ENCODE results near the gene FAT2. TPM values are rescaled to one million over a fixed set of nuclear protein-coding genes. Genes with fewer than 3 reads are reported as not detected.

Gene FAT2
- polyA plus RNA-seq, 4 donors = 0.16 to 11.2 (median 7.3) TPM

- DNase-seq (ENCODE audit: low read depth in 4 of 4, low spot score in 3 of 4) = no peak
Observed at GRCh38 chr5:151556806-151557205, 34.3 kb downstream of the FAT2 start.

- DNase-seq (ENCODE audit: low read depth in 4 of 4, low spot score in 3 of 4) = no peak
Observed at GRCh38 chr5:151555760-151556576, 35.2 kb downstream of the FAT2 start.

GRCh38 chr5:151553695-151554094 lies 37.4 kb downstream of the FAT2 start:
- no peak for DNase-seq (ENCODE audit: low read depth in 4 of 4, low spot score in 3 of 4)

GRCh38 chr5:151553130-151553670 lies 37.9 kb downstream of the FAT2 start:
- DNase-seq (ENCODE audit: low read depth in 4 of 4, low spot score in 3 of 4) = no peak

- no peak for DNase-seq (ENCODE audit: low read depth in 4 of 4, low spot score in 3 of 4)
Observed at GRCh38 chr5:151551985-151552384, 39.1 kb downstream of the FAT2 start.

- no peak for DNase-seq (ENCODE audit: low read depth in 4 of 4, low spot score in 3 of 4)
Observed at GRCh38 chr5:151550146-151550545, 41.0 kb downstream of the FAT2 start.

- no peak for DNase-seq (ENCODE audit: low read depth in 4 of 4, low spot score in 3 of 4)
Observed at GRCh38 chr5:151549713-151550112, 41.4 kb downstream of the FAT2 start.

- DNase-seq (ENCODE audit: low read depth in 4 of 4, low spot score in 3 of 4) = no peak
Observed at GRCh38 chr5:151547364-151547763, 43.8 kb downstream of the FAT2 start.

GRCh38 chr5:151541571-151541970 lies 49.6 kb downstream of the FAT2 start:
- no peak for DNase-seq (ENCODE audit: low read depth in 4 of 4, low spot score in 3 of 4)

Other genes starting within 250 kb of the FAT2 start
- 1 to 10 TPM in 3 of 4 donors, under 1 TPM in 1; 0.20 to 8.9 (median 6.6) TPM for gene SLC36A2, start 243.8 kb downstream of the FAT2 start, polyA plus RNA-seq (ENCODE audit: insufficient read length in 4 of 4)
- gene SLC36A1, start 143.7 kb downstream of the FAT2 start, polyA plus RNA-seq (ENCODE audit: insufficient read length in 4 of 4) = 1 to 10 TPM; 7.5 to 8.7 (median 7.6) TPM
- 1,000 to 10,000 TPM; 1,904 to 8,726 (median 2,831) TPM for gene SPARC, start 95.6 kb upstream of the FAT2 start, polyA plus RNA-seq (ENCODE audit: insufficient read length in 4 of 4)
- 100 to 1,000 TPM in 3 of 4 donors, 10 to 100 TPM in 1; 74.8 to 116 (median 108) TPM for gene ATOX1, start 167.3 kb upstream of the FAT2 start, polyA plus RNA-seq (ENCODE audit: insufficient read length in 4 of 4)
- 100 to 1,000 TPM; 117 to 184 (median 168) TPM for gene G3BP1, start 180.6 kb upstream of the FAT2 start, polyA plus RNA-seq (ENCODE audit: insufficient read length in 4 of 4)

Measured in left renal pelvis (tissue), 4 donors.